Measurements from ENCODE around the gene EXOC4.

The EXOC4 gene

GRCh38 chr7:133820584-133820983 is 567.7 kb downstream of the EXOC4 start:
- Histone ChIP-seq H3K4me1 (ENCODE audit: insufficient read depth, low read length, poor library complexity, severe bottlenecking) (peaks cover 14% of the 10 kb centered on the region), H3K27me3 (ENCODE audit: insufficient read depth, low read length, poor library complexity, severe bottlenecking) (no peaks in the 10 kb centered on the region), H3K36me3 (ENCODE audit: insufficient read depth, low read length) (peaks cover 15% of the 10 kb centered on the region; the same call in 1 of the 2 replicates), H3K79me2 (ENCODE audit: insufficient read depth, low read length) (no peaks in the 10 kb centered on the region), H3K9me3 (ENCODE audit: insufficient read depth, low read depth, low read length) (no peaks in the 10 kb centered on the region), H4K20me1 (ENCODE audit: insufficient read depth, low read length, poor library complexity, severe bottlenecking) (no peaks in the 10 kb centered on the region), H3K9ac (ENCODE audit: low read depth, low read length, poor library complexity, severe bottlenecking) (no peak overlapping the region), H2AFZ (ENCODE audit: low read length) (no peak overlapping the region), H3F3A (ENCODE audit: low read depth) (no peaks in the 10 kb centered on the region), H3K4me3 (ENCODE audit: low read length, poor library complexity, severe bottlenecking) (no peak overlapping the region), H3K4me2 (ENCODE audit: low read depth, low read length, poor library complexity, severe bottlenecking) (no peak overlapping the region), H3K9me2 (replicated peaks; ENCODE audit: low read depth, low read length) (no peaks in the 10 kb centered on the region)
- TF ChIP-seq CTCF (conservative IDR thresholded peaks at IDR 0.05; ENCODE audit: low read length) (no peak), EZH2phosphoT487 (IDR thresholded peaks at IDR 0.05; ENCODE audit: borderline replicate concordance) (no peak)

- peaks cover 14% of the 10 kb centered on the region for H3K4me1 ChIP-seq (ENCODE audit: insufficient read depth, low read length, poor library complexity, severe bottlenecking)
Observed at GRCh38 chr7:133821171-133821570, 568.3 kb downstream of the EXOC4 start.

GRCh38 chr7:133822001-133822641 is 569.2 kb downstream of the EXOC4 start:
- H3K9ac ChIP-seq (ENCODE audit: low read depth, low read length, poor library complexity, severe bottlenecking): no peak overlapping the region
- H3K9me3 ChIP-seq (ENCODE audit: insufficient read depth, low read depth, low read length): no peaks in the 10 kb centered on the region
- H3F3A ChIP-seq (ENCODE audit: low read depth): no peaks in the 10 kb centered on the region
- H4K20me1 ChIP-seq (ENCODE audit: insufficient read depth, low read length, poor library complexity, severe bottlenecking): no peaks in the 10 kb centered on the region
- peaks cover 15% of the 10 kb centered on the region; the same call in 1 of the 2 replicates for H3K36me3 ChIP-seq (ENCODE audit: insufficient read depth, low read length)
- no peak overlapping the region for H3K4me2 ChIP-seq (ENCODE audit: low read depth, low read length, poor library complexity, severe bottlenecking)
- H3K4me3 ChIP-seq (ENCODE audit: low read length, poor library complexity, severe bottlenecking): no peak overlapping the region
- peaks cover 14% of the 10 kb centered on the region for H3K4me1 ChIP-seq (ENCODE audit: insufficient read depth, low read length, poor library complexity, severe bottlenecking)
- H3K79me2 ChIP-seq (ENCODE audit: insufficient read depth, low read length): no peaks in the 10 kb centered on the region
- TF ChIP-seq EZH2phosphoT487 (IDR thresholded peaks at IDR 0.05; ENCODE audit: borderline replicate concordance) (no peak), CTCF (conservative IDR thresholded peaks at IDR 0.05; ENCODE audit: low read length) (no peak)
- H3K9me2 ChIP-seq (replicated peaks; ENCODE audit: low read depth, low read length): no peaks in the 10 kb centered on the region
- no peak overlapping the region for H2AFZ ChIP-seq (ENCODE audit: low read length)
- H3K27me3 ChIP-seq (ENCODE audit: insufficient read depth, low read length, poor library complexity, severe bottlenecking): no peaks in the 10 kb centered on the region

More at GRCh38 chr7:133821171-133821570, 568.3 kb downstream of the EXOC4 start:
- no peaks in the 10 kb centered on the region for H3K9me2 ChIP-seq (replicated peaks; ENCODE audit: low read depth, low read length)
- H3K9me3 ChIP-seq (ENCODE audit: insufficient read depth, low read depth, low read length): no peaks in the 10 kb centered on the region
- H3K36me3 ChIP-seq (ENCODE audit: insufficient read depth, low read length): peaks cover 15% of the 10 kb centered on the region; the same call in 1 of the 2 replicates
- H3K27me3 ChIP-seq (ENCODE audit: insufficient read depth, low read length, poor library complexity, severe bottlenecking): no peaks in the 10 kb centered on the region
- no peaks in the 10 kb centered on the region for H4K20me1 ChIP-seq (ENCODE audit: insufficient read depth, low read length, poor library complexity, severe bottlenecking)
- H3K79me2 ChIP-seq (ENCODE audit: insufficient read depth, low read length): no peaks in the 10 kb centered on the region
- no peak overlapping the region for H3K4me2 ChIP-seq (ENCODE audit: low read depth, low read length, poor library complexity, severe bottlenecking)
- no peak for TF ChIP-seq CTCF (conservative IDR thresholded peaks at IDR 0.05; ENCODE audit: low read length)
- no peak for TF ChIP-seq EZH2phosphoT487 (IDR thresholded peaks at IDR 0.05; ENCODE audit: borderline replicate concordance)
- H2AFZ ChIP-seq (ENCODE audit: low read length): no peak overlapping the region
- no peaks in the 10 kb centered on the region for H3F3A ChIP-seq (ENCODE audit: low read depth)
- no peak overlapping the region for H3K9ac ChIP-seq (ENCODE audit: low read depth, low read length, poor library complexity, severe bottlenecking)
- no peak overlapping the region for H3K4me3 ChIP-seq (ENCODE audit: low read length, poor library complexity, severe bottlenecking)
